GM19372 (cell line): Measurements from ENCODE around the gene ABHD18.
A peak's percentile ranks its signal among the peaks of the same experiment; 100 is the strongest.
"Not testable (repeated sequence)": the region's sequence is repeated elsewhere in the genome, so short reads cannot be mapped to it uniquely, and the experiment has no call there.

ENCODE experiments used
- ATAC-seq: cut with Tn5 transposase; IDR thresholded peaks from one replicate; pipeline ENCODE4 v1.9.1; 2021; ENCODE audit warnings: mild to moderate bottlenecking, low read depth, moderate library complexity; ENCODE audit not compliant: unreplicated experiment

ABHD18 gene

DNA sequence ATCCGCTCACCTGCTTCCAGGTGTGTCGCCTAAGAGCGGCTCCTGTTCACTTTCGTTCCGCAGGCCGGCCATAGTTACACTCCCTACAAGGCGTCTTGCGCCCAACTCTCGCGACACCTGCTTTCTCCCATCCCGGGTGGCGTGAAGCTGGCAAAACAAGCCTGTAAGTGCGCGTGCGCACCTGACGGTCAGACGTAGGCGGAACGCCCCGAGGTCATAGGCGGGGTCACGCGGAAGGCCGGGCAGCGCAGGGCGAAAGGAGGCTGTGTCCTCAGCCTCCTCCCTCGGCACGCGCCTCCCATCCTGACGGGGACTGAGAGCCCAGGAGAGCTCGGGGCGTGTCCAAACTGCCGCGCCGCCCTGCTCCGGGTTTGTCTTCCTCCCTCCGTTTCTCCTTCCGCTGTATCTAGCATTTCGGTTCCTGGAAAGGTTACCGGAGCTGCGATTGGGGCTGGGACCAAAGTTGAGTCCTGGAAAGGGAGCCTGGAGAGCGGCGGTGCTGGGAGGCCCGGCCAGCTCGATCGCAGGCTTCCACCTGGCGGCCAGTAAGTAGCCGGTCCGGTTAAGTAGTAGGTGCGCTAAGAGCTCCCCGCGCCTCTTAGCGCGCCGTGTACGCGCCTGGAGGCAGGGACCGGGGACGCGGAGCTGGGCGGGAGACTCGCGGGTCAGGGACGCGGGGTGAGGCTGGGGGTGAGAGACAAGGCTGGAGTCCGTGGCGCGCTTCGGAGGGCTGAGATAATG, at the start of gene ABHD18, which contains the start of gene MFSD8:
Gene ABHD18 (plus strand): TSS at position 345 of the 741 bp plus-strand sequence. CDS start 17,550 bp downstream, outside the sequence.
Gene MFSD8 (minus strand): TSS at position 112 of the 741 bp plus-strand sequence. CDS start 40 bp downstream, at position 72.
- ATAC-seq: peak; percentile 89

DNA sequence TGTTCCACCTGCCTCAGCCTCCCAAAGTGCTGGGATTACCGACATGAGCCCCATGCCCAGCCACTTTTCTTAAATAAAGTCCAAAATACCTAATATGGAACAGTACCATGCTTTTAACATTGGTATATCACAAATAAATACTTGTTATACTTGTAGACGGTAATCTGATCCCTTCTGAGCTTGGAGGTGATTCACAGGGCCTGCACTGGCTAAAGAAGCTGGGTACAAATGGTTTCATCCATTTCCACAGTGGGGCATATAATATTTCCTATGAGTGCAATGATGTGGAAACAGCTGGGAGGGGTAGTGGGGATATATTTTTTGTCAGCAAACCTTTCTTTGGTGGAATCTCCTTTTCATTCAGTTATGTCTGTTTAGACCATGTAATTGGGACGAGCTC, 48.7 kb upstream of the ABHD18 start:
- no peak for ATAC-seq

DNA sequence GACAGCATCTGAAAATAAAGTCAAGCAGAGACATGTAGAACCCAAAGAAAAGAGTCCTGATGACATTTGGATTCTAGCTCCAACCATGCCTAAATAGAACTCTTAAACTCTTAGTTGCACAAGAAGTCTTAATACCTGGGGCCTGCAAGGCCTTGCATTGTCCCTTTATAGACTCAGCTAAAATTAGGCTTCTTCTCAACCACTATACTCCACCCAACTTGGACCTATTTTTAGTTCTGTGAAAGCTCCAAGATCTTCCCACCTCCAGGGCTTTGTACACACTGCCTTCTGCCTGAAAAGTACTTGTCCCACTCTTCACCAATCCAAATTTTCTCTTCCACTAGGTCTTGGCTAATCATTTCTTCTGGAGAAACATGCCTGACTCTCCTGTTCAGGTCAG, 48.1 kb upstream of the ABHD18 start:
- ATAC-seq: no peak

DNA sequence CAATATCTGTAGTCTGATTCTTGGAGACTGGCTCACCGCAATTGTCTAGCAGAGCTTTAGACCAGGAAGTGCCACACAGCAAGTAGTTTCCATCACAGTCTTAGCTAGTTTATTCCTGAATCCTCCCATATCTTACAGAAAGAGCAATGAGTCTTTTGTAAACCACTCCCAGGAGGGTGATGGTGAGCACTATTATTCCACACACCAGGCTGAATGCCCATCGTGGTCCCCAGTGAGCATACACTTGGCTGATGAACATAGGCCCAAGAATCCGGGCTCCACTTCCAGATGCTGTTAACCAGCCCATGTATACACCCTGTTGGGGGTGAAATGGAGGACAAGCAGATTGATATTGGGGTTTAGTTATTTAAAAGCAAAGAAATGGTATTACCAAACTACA, 44.7 kb upstream of the ABHD18 start:
- no peak for ATAC-seq

DNA sequence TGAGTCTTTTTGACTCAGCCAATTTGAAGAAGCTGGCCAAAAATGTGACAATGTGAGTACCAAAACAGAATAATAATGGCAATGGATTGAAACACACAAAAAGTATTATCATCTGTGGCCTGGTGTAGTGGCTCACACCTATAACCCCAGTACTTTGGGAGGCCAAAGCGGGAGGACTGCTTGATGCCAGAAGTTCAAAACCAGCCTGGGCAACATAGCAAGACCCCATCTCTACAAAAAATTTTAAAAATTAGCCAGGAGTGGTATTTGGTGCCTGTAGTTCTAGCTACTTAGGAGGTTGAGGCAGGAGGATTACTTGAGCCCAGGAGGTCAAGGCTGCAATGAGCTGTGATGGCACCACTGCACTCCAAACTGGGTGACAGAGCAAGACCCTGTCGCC, 43.0 kb upstream of the ABHD18 start:
- ATAC-seq: no peak

DNA sequence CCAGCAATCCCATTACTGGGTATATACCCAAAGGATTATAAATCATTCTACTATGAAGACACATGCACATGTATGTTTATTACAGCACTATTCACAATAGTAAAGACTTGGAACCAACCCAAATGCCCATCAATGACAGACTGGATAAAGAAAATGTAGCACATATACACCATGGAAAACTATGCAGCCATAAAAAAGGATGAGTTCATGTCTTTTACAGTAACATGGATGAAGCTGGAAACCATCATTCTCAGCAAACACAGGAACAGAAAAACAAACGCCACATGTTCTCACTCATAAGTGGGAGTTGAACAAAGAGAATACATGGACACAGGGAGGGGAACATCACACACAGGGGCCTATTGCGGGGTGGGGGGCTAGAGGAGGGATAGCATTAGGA, 39.5 kb upstream of the ABHD18 start:
- ATAC-seq: not testable (repeated sequence)

DNA sequence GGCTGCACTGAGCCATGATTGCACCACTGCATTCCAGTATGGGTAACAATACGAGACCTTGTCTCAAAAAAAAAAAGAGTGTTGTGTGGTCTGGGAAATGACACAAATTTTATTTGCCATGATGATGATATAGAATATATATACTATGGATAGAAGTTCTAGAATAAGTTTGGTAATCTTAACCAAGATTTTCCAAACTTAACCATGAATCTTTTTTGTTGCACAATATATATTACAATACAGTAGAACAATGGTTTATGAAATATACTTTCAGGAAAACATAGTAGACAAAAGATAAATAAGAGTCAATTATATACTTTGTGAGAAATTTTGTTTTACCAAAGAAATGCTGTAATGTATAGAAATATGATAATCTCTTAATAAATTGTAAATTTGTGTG, 35.0 kb upstream of the ABHD18 start:
- no peak for ATAC-seq

DNA sequence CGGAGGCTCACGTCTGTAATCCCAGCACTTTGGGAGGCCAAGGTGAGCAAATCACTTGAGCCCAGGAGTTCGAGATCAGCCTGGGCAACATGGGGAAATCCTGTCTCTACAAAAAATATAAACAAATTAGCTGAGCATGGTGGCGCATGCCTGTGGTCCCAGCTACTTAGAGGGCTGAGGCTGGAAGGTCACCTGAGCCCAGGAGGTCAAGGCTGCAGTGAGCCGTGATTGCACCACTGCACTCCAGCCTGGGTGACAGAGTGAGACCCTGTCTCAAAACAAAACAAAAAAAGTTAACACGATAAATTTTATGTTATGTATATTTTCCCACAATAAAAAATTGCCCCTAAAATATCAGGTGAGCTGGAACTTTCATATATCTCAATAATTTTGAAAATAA, 33.4 kb upstream of the ABHD18 start:
- ATAC-seq: not testable (repeated sequence)

DNA sequence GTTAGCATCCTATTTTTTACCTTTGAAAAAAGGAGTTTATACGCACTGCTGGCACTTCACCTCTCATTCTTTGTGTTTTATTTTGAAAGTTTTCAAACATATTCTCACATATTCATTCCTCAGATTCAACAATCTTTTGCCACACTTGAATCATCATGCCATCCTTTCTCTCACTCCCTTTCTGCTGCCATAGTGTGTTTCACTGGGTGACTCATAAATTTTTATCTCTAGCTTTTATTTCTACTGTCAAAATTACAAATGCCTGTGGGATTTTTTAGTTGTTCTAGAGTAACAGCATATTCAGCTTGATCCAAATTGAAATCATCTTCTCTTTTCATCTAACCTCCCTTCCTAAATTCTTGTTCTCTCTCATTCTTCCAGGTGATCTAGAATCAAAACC, 28.2 kb upstream of the ABHD18 start:
- no peak for ATAC-seq

DNA sequence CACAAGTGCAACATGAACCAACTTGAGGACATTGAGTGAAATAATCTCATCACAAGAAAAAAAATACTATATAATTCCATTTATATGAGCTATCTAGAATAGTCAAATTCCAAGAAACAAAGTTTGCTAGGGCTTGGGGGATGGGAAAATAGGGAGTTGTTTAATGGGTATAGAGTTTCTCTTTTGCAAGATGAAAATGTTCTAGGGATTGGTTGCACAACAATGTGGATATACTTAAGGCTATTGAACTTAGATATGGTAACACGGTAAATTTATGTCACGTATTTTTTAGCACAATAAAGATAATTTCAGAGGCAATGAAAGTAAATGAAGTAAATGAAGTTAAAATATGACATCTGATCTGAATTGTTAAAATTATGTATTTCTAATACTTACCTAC, 8.1 kb upstream of the ABHD18 start:
- no peak for ATAC-seq

DNA sequence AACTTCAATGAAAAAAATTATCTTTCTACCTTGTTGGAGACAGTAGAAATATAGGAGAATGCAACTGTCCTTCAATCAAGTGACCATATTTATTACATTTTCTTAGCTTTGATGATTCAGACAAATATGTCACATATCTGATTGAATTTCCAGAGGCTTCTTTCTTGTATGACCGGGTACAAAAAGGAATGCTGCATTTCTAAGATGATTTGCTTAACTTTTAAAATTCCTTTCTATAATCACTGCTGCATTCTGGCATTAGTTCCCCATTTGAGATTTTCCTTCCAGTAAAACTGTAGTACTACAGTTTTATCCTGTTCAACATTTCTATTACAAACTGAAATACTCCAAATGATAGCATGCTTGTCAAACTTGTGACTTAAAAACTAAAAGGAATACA, 5.4 kb upstream of the ABHD18 start:
- ATAC-seq: no peak

DNA sequence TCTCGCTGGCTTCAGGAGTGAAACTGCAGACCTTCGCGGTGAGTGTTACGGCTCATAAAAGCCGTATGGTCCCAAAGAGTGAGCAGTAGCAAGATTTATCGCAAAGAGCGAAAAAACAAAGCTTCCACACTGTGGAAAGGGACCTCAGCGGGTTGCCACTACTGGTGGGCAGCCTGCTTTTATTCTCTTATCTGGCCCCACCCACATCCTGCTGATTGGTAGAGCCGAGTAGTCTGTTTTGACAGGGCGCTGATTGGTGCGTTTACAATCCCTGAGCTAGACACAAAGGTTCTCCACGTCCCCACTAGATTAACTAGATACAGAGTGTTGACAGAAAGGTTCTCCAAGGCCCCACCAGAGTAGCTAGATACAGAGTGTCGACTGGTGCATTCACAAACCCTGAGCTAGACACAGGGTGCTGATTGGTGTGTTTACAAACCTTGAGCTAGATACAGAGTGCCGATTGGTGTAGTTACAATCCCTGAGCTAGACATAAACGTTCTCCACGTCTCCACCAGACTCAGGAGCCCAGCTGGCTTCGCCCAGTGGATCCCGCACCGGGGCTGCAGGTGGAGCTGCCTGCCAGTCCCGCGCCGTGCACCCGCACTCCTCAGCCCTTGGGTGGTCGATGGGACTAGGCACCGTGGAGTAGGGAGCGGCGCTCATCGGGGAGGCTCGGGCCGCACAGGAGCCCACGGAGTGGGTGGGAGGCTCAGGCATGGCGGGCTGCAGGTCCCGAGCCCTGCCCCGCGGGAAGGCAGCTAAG, 1.4 kb upstream of the ABHD18 start:
- ATAC-seq: not testable (repeated sequence)

DNA sequence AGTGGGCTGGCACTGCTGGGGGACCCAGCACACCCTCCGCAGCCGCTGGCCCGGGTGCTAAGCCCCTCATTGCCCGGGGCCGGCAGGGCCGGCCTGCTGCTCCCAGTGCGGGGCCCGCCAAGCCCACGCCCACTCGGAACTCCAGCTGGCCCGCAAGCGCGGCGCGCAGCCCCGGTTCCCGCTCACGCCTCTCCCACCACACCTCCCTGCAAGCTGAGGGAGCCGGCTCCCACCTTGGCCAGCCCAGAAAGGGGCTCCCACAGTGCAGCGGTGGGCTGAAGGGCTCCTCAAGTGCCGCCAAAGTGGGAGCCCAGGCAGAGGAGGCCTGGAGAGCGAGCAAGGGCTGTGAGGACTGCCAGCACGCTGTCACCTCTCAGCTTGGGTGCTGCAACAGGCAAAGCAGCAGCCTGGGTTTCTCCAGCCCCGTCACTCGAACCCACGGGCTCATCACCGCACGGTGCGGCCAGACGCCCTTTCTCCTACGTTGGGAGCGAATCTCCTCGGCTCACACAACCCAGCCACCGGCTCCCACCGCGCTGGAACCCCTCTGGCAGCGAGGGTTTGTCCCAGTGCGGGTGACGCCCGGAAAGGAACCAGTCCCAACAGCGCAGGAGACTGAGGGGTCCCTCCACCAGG, 662 bp upstream of the ABHD18 start:
- ATAC-seq: peak; percentile 22

DNA sequence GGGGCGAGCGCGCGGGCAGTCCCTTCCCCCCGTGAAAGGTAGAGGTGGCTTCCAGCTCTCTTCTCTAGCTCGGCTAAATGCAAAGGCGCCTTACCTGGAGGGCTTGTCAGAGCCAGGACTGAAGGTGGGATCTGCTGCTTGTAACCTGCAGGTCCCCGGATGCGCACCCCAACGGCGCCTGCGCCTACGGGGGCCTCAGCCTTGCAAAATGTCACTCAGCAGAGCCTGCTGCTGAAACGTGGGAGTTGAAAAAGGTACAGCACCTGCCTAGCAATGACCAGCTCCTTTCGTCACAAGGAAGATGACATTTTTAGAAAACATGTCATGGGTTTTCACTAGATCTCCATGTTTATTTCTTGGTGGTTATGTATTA, 583 bp downstream of the ABHD18 start:
- peak; percentile 31 for ATAC-seq

DNA sequence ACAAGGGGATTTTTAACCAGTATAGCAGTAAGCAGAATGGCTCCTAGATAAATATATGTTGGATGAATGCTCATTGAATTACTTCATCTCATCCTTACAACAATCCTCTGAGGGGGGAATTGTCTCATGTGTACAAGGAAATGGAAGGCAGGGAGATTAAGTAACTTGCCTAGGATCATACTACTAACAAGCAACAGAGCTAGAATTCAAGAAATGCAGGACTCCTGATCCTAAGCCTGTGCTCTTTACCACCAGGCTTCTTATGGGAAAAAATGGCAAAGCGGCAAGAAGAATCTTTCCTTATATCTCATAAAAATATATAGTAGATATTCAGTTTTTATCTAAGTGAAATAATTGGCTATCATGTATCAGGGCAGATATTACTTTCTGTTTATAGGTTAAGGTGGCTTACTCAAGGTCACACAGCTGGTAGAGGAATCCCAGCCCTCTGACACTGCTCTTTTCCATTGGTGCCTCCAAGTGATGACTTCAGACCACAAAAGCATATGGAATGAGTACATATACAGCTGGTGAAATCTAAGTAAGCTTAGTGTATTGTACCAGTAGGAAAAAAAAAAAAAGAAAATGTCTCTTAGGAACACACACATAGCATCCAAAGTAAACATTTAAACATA, 2.1 kb downstream of the ABHD18 start:
- ATAC-seq: no peak

DNA sequence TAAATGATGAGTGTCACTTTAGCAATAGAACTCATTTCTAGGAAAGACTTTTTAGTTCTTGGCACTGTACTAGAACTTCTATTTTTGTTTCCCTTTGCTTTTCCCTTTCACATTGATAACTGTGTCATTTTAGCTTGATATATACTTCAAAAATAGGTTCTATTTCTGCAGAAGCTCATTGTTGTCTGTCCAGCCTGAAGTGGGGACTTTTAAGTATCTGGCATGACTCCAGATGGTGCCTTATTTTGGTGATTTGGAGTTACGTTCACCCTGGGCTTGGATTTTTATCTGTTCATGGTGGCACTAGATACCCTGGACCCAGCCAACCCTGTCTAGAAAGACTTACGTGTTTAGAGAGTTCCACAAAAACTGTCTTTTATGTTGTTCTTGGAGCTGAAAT, 3.4 kb downstream of the ABHD18 start:
- no peak for ATAC-seq

DNA sequence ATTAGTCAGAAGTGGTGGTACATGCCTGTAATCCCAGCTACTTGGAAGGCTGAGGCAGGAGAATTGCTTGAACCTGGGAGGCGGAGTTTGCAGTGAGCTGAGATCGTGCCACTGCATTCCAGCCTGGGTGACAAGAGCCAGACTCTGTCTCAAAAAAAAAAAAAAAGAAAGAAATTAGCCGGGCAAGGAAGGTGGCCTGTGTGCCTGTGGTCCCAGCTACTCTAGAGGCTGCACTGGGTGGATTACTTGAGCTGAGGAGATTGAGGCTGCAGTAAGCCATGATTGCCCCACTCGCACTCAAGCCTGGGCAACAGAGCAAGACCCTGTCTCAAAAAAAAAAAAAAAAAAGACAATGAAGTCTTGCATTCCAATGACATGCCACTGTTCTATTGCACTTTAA, 5.7 kb downstream of the ABHD18 start:
- not testable (repeated sequence) for ATAC-seq

DNA sequence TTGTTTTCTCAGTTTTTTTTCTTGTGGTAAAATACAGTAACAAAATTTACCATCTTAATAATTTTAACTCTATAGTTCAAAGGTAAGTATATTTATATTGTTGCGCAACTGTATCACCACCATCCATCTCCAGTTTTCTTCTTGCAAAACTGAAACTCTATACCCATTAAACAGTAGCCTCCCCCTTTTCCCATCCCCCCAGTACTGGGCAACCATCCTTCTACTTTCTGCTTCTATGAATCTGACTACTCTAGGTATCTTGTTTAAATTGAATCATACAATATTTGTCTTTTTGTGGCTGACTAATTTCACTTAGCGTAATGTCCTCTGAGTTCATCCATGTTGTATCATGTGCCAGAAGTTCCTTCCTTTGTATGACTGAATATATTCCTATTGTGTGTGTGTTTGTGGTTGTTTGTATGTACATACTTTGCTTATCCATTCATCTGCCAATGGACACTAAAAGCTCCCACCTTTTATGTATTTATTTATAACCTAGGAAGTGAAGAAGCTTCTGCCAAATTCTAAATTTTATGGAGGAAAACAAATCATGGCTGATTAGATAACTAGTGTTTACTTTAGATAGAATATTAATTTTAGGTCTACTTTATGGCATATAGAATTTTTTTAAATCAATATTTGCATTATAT, 10.0 kb downstream of the ABHD18 start:
- no peak for ATAC-seq

DNA sequence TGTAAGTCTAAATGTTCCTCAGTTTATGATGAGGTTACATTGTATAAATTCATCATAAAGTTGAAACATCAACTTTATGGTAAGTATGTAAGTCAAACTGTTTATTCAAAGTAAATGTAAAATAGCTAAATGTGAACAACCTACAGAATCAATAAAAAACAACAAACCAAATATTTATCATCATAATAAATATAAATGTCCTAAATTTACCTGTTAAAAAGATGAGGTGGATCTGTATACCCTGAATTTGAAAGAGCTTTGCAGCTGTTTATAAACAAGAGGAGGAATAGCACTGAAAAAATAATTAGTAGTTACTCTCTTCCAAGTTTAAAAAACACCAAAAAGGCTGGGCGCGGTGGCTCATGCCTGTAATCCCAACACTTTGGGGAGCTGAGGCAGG, 13.7 kb downstream of the ABHD18 start:
- ATAC-seq: no peak

DNA sequence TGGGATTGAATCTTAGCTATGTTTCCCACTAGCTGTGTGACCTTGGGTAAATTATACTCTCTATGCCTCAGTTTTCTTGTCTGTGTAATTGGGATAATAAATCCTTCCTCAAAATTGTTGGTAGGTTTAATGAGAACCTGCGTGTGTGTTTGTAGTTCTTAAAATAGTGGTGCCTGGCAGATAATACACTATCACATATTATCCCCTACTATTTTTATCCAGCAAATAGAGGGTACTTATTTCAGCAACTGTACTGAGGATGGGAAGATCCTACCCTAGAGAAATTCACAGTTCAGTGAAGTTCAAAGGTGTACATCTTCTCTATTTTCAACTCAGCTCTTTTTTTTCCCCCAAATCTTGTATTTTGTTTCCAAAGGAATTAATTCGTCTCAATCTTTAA, 17.2 kb downstream of the ABHD18 start:
- no peak for ATAC-seq
